NB4 (cell line): ENCODE data around the gene P4HB.
A peak's percentile ranks its signal among the peaks of the same experiment; 100 is the strongest.

Source experiments
- DNase-seq: peaks from one replicate; pipeline ENCODE4 v3.0.0; 2010; ENCODE audit warnings: low read depth
- H3K4me3 ChIP-seq: one replicate; pipeline ENCODE4 v1.5.1; 2011; ENCODE audit warnings: mild to moderate bottlenecking, low read depth, low read length, moderate library complexity
- CTCF ChIP-seq: IDR thresholded peaks from one replicate; pipeline ENCODE4 v1.5.1; 2012; ENCODE audit warnings: low read depth, low read length
- MAX ChIP-seq: IDR thresholded peaks from 2 replicates; pipeline ENCODE4 v1.6.1; 2011; ENCODE audit warnings: low read depth, low read length
- MYC ChIP-seq: IDR thresholded peaks from 2 replicates; pipeline ENCODE4 v1.6.1; 2011; ENCODE audit warnings: low read depth, low read length
- POLR2A ChIP-seq: IDR thresholded peaks from 2 replicates; pipeline ENCODE4 v1.6.1; 2011; ENCODE audit warnings: mild to moderate bottlenecking; ENCODE audit not compliant: insufficient read length; ENCODE audit errors: extremely low read depth

Gene P4HB

DNA sequence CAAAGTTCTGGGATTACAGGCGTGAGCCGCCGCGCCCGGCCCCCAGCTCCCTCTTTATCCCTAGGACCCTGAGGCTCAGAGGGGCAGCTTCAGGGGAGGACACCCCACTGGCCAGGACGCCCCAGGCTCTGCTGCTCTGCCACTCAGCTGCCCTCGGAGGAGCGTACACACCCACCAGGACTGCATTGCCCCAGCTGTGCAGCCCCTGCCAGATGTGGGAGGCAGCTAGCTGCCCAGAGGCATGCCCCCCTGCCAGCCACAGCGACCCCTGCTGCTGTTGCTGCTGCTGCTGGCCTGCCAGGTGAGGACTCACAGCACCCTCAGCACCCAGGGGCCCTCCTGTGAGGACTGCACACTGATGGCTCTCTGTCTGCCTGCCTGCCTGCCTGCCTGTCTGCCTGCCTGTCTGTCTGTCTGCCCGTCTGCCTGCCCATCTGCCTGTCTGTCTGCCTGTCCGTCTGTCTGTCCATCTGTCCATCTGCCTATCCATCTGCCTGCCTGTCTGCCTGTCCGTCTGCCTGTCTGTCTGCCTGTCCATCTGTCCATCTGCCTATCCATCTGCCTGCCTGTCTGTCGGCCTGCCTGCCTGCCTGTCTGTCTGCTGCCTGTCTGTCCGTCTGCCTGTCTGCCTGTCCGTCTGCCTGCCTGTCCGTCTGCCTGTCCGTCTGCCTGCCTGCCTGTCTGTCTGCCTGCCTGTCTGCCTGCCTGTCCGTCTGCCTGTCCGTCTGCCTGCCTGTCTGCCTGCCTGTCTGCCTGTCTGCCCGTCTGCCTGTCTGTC, 51.4 kb downstream of the P4HB start:
- no peak for DNase-seq
- TF ChIP-seq CTCF, result no peak
- TF ChIP-seq MAX, result no peak
- no peak for TF ChIP-seq MYC
- no peak for TF ChIP-seq POLR2A
- H3K4me3 ChIP-seq, result no peak overlapping the region

- DNase-seq, result peak; percentile 78
- no peak overlapping the region for H3K4me3 ChIP-seq
- TF ChIP-seq CTCF (no peak), MAX (0 out of 2 replicates have a peak, but pooled peaks have one; percentile 15), POLR2A (no peak), MYC (no peak)
Measured at GRCh38 chr17:81807839-81808238, 52.5 kb downstream of the P4HB start.

DNA sequence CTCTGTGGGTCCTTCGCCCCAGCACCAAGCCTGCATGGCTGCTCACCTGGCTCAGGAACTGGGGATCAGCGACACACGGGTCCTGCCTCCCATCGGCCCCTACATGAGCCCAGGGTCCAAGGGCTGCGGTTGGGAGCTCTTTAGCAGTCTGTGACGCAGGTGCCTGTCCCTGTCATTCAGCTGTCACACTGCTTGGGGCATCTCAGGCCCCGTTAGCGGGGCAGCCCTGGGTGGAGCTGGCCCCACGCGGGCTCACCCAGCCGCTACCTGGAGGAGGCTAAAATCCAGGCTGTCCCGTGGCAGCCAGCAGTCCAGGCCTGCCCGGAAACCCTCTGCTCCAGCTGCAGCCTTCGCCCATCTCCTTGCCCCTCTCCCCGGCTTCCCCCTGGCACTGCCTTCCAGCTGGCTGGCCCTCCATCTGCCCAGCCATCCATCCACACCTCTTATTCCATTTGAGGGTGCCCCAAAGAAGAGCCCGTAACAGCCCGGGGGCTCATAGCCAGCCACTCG, 53.1 kb downstream of the P4HB start:
- no peak for DNase-seq
- TF ChIP-seq POLR2A (no peak), MAX (no peak), CTCF (no peak), MYC (no peak)
- H3K4me3 ChIP-seq, result no peak overlapping the region

- DNase-seq, result peak; percentile 41
- TF ChIP-seq MAX (no peak), CTCF (no peak), POLR2A (no peak), MYC (no peak)
- no peak overlapping the region for H3K4me3 ChIP-seq
Measured at GRCh38 chr17:81806461-81807209, 53.7 kb downstream of the P4HB start.

DNA sequence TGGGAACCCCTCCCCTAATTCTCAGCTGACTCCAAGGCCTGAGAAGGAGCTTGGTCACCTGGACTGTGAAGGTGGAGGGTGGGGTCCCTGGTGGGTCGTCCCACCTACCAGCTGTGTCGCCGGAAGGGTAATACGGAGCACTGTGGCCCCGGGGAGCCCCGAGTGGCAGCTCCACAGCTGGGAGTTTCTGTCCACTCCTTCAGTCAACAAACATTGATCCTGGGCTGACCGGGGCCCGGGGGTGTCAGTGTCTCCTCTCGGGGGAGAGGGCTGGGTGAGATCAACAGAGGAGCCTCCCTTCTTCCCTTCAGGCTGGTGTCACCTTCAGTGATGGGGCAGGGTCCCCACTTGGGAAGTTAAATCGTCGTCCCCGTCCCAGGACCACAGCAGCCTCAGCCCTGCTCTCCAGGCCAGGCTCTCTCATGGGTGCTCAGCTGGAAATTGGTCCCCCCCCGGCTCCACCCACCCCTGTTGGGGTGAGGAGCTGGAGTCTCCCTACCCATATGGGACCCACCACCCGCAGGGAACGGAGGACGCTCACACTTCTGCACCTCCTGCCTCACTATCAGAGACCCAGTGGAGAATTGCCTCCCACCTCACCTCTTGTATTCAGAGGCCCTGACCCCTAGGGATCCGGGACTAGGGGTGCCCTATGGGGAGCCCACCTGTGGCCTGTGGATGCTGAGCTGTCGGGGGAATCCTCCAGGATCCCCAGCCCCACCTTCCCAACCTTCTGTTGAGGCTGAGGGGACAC, 54.5 kb downstream of the P4HB start:
- TF ChIP-seq POLR2A (no peak), MAX (no peak), CTCF (no peak), MYC (no peak)
- no peak for DNase-seq
- H3K4me3 ChIP-seq, result no peak overlapping the region
